SK-N-SH (cell line): ENCODE data around the gene CYTH3. TPM values are rescaled to one million over a fixed set of nuclear protein-coding genes. Genes with fewer than 3 reads are reported as not detected.

Experiments
- CTCF ChIA-PET: fragments of 300-600, 350-600 bp; formaldehyde crosslinking; extraction: SDS; loops from one replicate; lab custom pipeline; 2021; lab: Yijun Ruan, JAX
- POLR2A ChIA-PET: fragments of 350-600 bp; sonication (Branson Sonifier 250); formaldehyde crosslinking; extraction: SDS; loops from one replicate; lab custom pipeline; 2020; ENCODE audit warnings: antibody characterized with exemption, inconsistent platforms; lab: Yijun Ruan, JAX
- DNase-seq: peaks from one replicate; pipeline ENCODE4 v3.0.0; 2012
- H2AFZ ChIP-seq: fragments of 200-600 bp; sonication (generic); 2 replicates; pipeline ENCODE4 v1.8.1; 2016; ENCODE audit warnings: antibody characterized with exemption, mild to moderate bottlenecking, low read depth
- H3F3A ChIP-seq: fragments of 200-600 bp; sonication (generic); replicated peaks from 2 replicates; pipeline ENCODE3; 2016; ENCODE audit warnings: antibody characterized with exemption, mild to moderate bottlenecking; ENCODE audit not compliant: insufficient read depth
- H3K27ac ChIP-seq, 2 experiments: fragments of 200-500 bp in 1 of 2; fragments of 200-600 bp in 1 of 2; sonication (Bioruptor generic) in 1 of 2; sonication (generic), shearing (Covaris generic) in 1 of 2; 2 replicates each; pipeline versions ENCODE4 v1.5.1 to v1.6.1; 2014 to 2016; ENCODE audit warnings: low read depth in 2 of 2, inconsistent platforms in 1 of 2, low read length in 1 of 2, mild to moderate bottlenecking in 1 of 2, mixed read lengths in 1 of 2
- H3K27me3 ChIP-seq: fragments of 200-600 bp; sonication (generic), shearing (Covaris generic); 2 replicates; pipeline ENCODE4 v1.6.1; 2016; ENCODE audit warnings: mixed run types; ENCODE audit not compliant: insufficient read depth
- H3K36me3 ChIP-seq, 2 experiments: fragments of 200-500 bp in 1 of 2; fragments of 200-600 bp in 1 of 2; sonication (Bioruptor generic) in 1 of 2; sonication (generic) in 1 of 2; replicated peaks in 1 of 2; 2 replicates each; pipeline versions ENCODE3 to v1.5.1; 2014 to 2016; ENCODE audit warnings: low read length in 1 of 2, mild to moderate bottlenecking in 1 of 2; ENCODE audit not compliant: insufficient read depth in 2 of 2, control insufficient read depth in 1 of 2
- H3K4me1 ChIP-seq, 2 experiments: fragments of 200-500 bp in 1 of 2; fragments of 200-600 bp in 1 of 2; sonication (Bioruptor generic) in 1 of 2; sonication (generic), shearing (Covaris generic) in 1 of 2; 2 replicates each; pipeline versions ENCODE4 v1.5.1 to v1.6.1; 2014 to 2016; ENCODE audit warnings: low read depth in 1 of 2, low read length in 1 of 2, mixed run types in 1 of 2; ENCODE audit not compliant: insufficient read depth in 2 of 2, control insufficient read depth in 1 of 2
- H3K4me2 ChIP-seq: fragments of 200-600 bp; sonication (generic), shearing (Covaris generic); 2 replicates; pipeline ENCODE4 v1.6.1; 2017; ENCODE audit warnings: mixed run types
- H3K4me3 ChIP-seq, 2 experiments: fragments of 200-500 bp in 1 of 2; fragments of 200-600 bp in 1 of 2; sonication (Bioruptor generic) in 1 of 2; sonication (generic), shearing (Covaris generic) in 1 of 2; 2 replicates each; pipeline versions ENCODE4 v1.5.1 to v1.8.1; 2014 to 2016; ENCODE audit warnings: low read depth in 2 of 2, inconsistent platforms in 1 of 2, low read length in 1 of 2, mild to moderate bottlenecking in 1 of 2, mixed read lengths in 1 of 2, moderate library complexity in 1 of 2
- H3K79me2 ChIP-seq: fragments of 200-600 bp; sonication (generic); 2 replicates; pipeline ENCODE4 v1.8.1; 2017; ENCODE audit warnings: mild to moderate bottlenecking; ENCODE audit not compliant: insufficient read depth
- H3K9ac ChIP-seq: fragments of 200-600 bp; sonication (generic); 2 replicates; pipeline ENCODE4 v1.6.1; 2017; ENCODE audit warnings: mixed run types
- H3K9me2 ChIP-seq: fragments of 200-600 bp; sonication (generic); 2 replicates; pipeline ENCODE4 v1.6.1; 2017; ENCODE audit warnings: mixed run types
- H3K9me3 ChIP-seq: fragments of 200-600 bp; sonication (generic); 2 replicates; pipeline ENCODE4 v1.6.1; 2017; ENCODE audit warnings: mixed run types, mild to moderate bottlenecking, moderate library complexity
- H4K20me1 ChIP-seq: fragments of 200-600 bp; sonication (generic); 2 replicates; pipeline ENCODE4 v1.6.1; 2017; ENCODE audit warnings: mild to moderate bottlenecking, mixed run types; ENCODE audit not compliant: insufficient read depth
- CHD2 ChIP-seq: fragments of 150-350 bp; IDR thresholded peaks from 2 replicates; pipeline ENCODE4 v1.6.1; 2018; ENCODE audit warnings: low read length; ENCODE audit not compliant: partially characterized antibody
- ELF1 ChIP-seq: IDR thresholded peaks from 2 replicates; pipeline ENCODE4 v1.4.0; 2012
- EP300 ChIP-seq, 2 experiments: IDR thresholded peaks; 2 replicates each; pipeline versions ENCODE4 v1.4.0 to v1.6.1; 2012; ENCODE audit warnings: borderline replicate concordance in 1 of 2, low read depth in 1 of 2, low read length in 1 of 2
- FOXM1 ChIP-seq: IDR thresholded peaks from 2 replicates; pipeline ENCODE4 v1.4.0; 2012; ENCODE audit warnings: low read depth, mild to moderate bottlenecking
- GABPA ChIP-seq: IDR thresholded peaks from 2 replicates; pipeline ENCODE4 v1.4.0; 2012; ENCODE audit warnings: low read depth, mild to moderate bottlenecking
- GATA2 ChIP-seq: sonication (generic); formaldehyde crosslinking; IDR thresholded peaks from 2 replicates; pipeline ENCODE4 v1.5.0; 2020; ENCODE audit warnings: mild to moderate bottlenecking, missing genetic modification reagents
- IRF3 ChIP-seq: fragments of 150-350 bp; IDR thresholded peaks from 2 replicates; pipeline ENCODE4 v1.6.1; 2016; ENCODE audit warnings: mild to moderate bottlenecking, low read depth, low read length
- MXI1 ChIP-seq: IDR thresholded peaks from 2 replicates; pipeline ENCODE4 v1.6.1; 2012; ENCODE audit warnings: mild to moderate bottlenecking, low read depth, low read length, improper control_type of control experiment
- NFIC ChIP-seq: IDR thresholded peaks from 2 replicates; pipeline ENCODE4 v1.4.0; 2012; ENCODE audit warnings: borderline replicate concordance
- NRF1 ChIP-seq: IDR thresholded peaks from 2 replicates; pipeline ENCODE4 v1.6.1; 2012; ENCODE audit warnings: low read depth, mild to moderate bottlenecking, low read length
- POLR2AphosphoS5 ChIP-seq: IDR thresholded peaks from 2 replicates; pipeline ENCODE4 v1.6.1; 2012; ENCODE audit warnings: low read depth, low read length
- RCOR1 ChIP-seq: fragments of 150-350 bp; IDR thresholded peaks from 2 replicates; pipeline ENCODE4 v1.6.1; 2017; ENCODE audit warnings: antibody characterized with exemption, low read length
- REST ChIP-seq: IDR thresholded peaks from 2 replicates; pipeline ENCODE4 v1.6.1; 2012; ENCODE audit warnings: mild to moderate bottlenecking, low read depth, low read length, moderate library complexity
- RFX5 ChIP-seq: IDR thresholded peaks from 2 replicates; pipeline ENCODE4 v1.6.1; 2012; ENCODE audit warnings: mild to moderate bottlenecking, improper control_type of control experiment, low read length
- SIN3A ChIP-seq: IDR thresholded peaks from 2 replicates; pipeline ENCODE4 v1.6.1; 2012; ENCODE audit warnings: low read depth, mild to moderate bottlenecking, low read length, moderate library complexity, borderline replicate concordance
- TEAD4 ChIP-seq: IDR thresholded peaks from 2 replicates; pipeline ENCODE4 v1.4.0; 2012; ENCODE audit warnings: mild to moderate bottlenecking, borderline replicate concordance; ENCODE audit not compliant: insufficient read depth
- WGBS: methylation state at CpG from one replicate; pipeline ENCODE4 v1.1.6; 2017; ENCODE audit warnings: low lambda C conversion rate; 5-methylcytosine and 5-hydroxymethylcytosine counted together
- polyA plus RNA-seq, 3 experiments: library from polyadenylated mRNA; depleted of rRNA; stranded (reverse); fragments of >200 nt; gene quantifications; 2 replicates each; pipeline ENCODE4 v1.2.3, GENCODE V29; 2012

CYTH3 gene
- polyA plus RNA-seq, 1 of the 3 experiments (the other 2 are of a cell fraction): 55.1 TPM

GRCh38 chr7:6166443-6166891, 106.0 kb downstream of the CYTH3 start:
- no peaks in the 10 kb centered on the region for H4K20me1 ChIP-seq
- TF ChIP-seq ELF1: no peak
- TF ChIP-seq NFIC: no peak
- TF ChIP-seq FOXM1: no peak
- no peak for TF ChIP-seq NRF1
- no peak for TF ChIP-seq CHD2
- TF ChIP-seq TEAD4: no peak
- TF ChIP-seq MXI1: peak; percentile 5; the same call in 1 of the 2 replicates
- TF ChIP-seq GABPA: no peak
- TF ChIP-seq GATA2 (CRISPR knock-in tag): 0 out of 2 replicates have a peak, but pooled peaks have one; percentile 2
- TF ChIP-seq POLR2AphosphoS5: no peak
- no peak for TF ChIP-seq IRF3
- H3K9ac ChIP-seq: no peak overlapping the region
- peak overlapping the region in 1 of 2 experiments; percentile 83; a peak in 2 of 4 replicates for H3K27ac ChIP-seq
- no peaks in the 10 kb centered on the region for H3K9me2 ChIP-seq
- no peaks in the 10 kb centered on the region for H3K27me3 ChIP-seq
- no peaks in the 10 kb centered on the region for H3K79me2 ChIP-seq
- ChIA-PET CTCF (interaction anchor here (0.7 to 3.4 kb wide), 9 partner anchors 9 to 271 kb away, joined by 3 to 26 read pairs (median 4); no protein-coding TSS in a partner anchor), POLR2A (interaction anchor here (1.2 kb wide), 2 partner anchors 105 to 156 kb away, joined by 3 to 4 read pairs; no protein-coding TSS in a partner anchor)
- no peak overlapping the region for H3K4me3 ChIP-seq
- H3K4me1 ChIP-seq: peaks cover 0 to 51% of the 10 kb centered on the region in 2 experiments; a peak in 1 of 4 replicates
- peaks cover 21 to 77% of the 10 kb centered on the region in 2 experiments for H3K36me3 ChIP-seq
- DNase-seq: peak; percentile 80
- 92% methylated on average over 12 of the region's 13 CpGs for WGBS
- no peaks in the 10 kb centered on the region for H3K9me3 ChIP-seq
- no peak overlapping the region for H3K4me2 ChIP-seq
- no peak overlapping the region for H2AFZ ChIP-seq
- peaks cover 7% of the 10 kb centered on the region for H3F3A ChIP-seq

DNA sequence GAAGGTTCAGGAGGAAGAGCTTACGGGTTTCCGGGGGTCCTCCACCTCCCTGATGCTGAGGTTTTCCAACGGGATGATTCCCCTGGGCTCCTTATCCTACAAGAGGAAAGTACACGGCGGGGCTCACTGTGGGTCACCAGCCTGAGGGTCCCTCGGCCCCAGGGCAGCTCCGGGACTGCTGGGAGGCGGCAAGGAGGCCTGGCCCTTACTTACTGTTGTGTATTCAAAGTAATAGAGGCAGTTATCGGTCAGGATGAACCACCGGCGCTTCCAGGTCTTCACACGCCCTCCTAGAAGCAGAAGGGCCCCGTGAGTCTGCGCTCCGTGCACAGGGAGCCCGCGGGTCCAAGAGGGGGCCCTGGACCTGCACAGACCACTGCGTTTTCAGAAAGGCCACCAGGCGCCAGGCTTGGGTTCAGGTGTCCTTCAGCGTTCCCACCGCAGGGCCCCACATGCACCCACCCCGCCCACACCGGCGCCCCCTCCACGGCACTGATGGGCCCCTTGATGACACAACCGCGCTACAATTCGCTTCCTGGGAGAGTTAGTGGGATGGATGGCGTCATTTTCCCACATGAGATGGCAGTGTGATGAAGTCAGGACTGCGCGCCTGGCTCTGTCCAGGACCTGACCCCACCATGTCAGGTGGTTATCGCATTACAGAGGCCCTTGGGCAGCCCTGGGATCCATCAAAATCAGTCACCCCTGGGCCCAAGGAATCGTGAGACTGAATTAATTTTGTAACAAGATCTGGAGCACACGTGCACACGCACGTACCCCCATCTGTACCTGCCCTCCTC, 106.7 kb downstream of the CYTH3 start:
- Histone ChIP-seq H3K27me3 (no peaks in the 10 kb centered on the region), H3K4me1 (peaks cover 0 to 49% of the 10 kb centered on the region in 2 experiments; a peak in 1 of 4 replicates), H3K79me2 (0 out of 2 replicates have a peak, but pooled peaks cover 3% of the 10 kb centered on the region), H3K4me2 (no peak overlapping the region), H4K20me1 (no peaks in the 10 kb centered on the region), H3K4me3 (no peak overlapping the region), H3K9ac (no peak overlapping the region), H3K27ac (peak overlapping the region in 1 of 2 experiments; percentile 83; a peak in 2 of 4 replicates), H3K9me2 (no peaks in the 10 kb centered on the region), H3K36me3 (peaks cover 29 to 81% of the 10 kb centered on the region in 2 experiments), H2AFZ (no peak overlapping the region), H3K9me3 (no peaks in the 10 kb centered on the region), H3F3A (peaks cover 14% of the 10 kb centered on the region)
- CTCF ChIA-PET: interaction anchor here (0.6 to 3.4 kb wide), 9 partner anchors 10 to 271 kb away, joined by 3 to 26 read pairs (median 3); no protein-coding TSS in a partner anchor
- POLR2A ChIA-PET: interaction anchor here (1.2 kb wide), 1 partner anchor 157 kb away, joined by 3 read pairs; no protein-coding TSS in a partner anchor
- TF ChIP-seq EP300 (IDR thresholded peaks at IDR 0.05; ENCODE audit: borderline replicate concordance in 1 of 2, low read depth in 1 of 2, low read length in 1 of 2): peak in 1 of 2 experiments; percentile 53; a peak in 1 of 4 replicates
- peak; percentile 42; the same call in 1 of the 2 replicates for TF ChIP-seq RCOR1
- TF ChIP-seq SIN3A: no peak
- TF ChIP-seq REST: peak; percentile 61; the same call in 1 of the 2 replicates
- TF ChIP-seq RFX5: no peak
- peak; percentile 65 for TF ChIP-seq GATA2 (CRISPR knock-in tag)
- TF ChIP-seq TEAD4: no peak
- DNase-seq: peak; percentile 82
- WGBS: 92% methylated on average over 35 of the region's 36 CpGs
